Upper lobe of left lung (tissue), 4 donors: ENCODE measurements around the gene HECTD3.

Experiments
- EP300 ChIP-seq, 4 donors: sonication (generic); formaldehyde crosslinking; IDR thresholded peaks; one replicate each; pipeline ENCODE4 v1.5.1; 2017; ENCODE audit warnings: antibody characterized with exemption in 4 of 4, control low read depth in 2 of 4
- POLR2A ChIP-seq, 4 donors: fragments of 450-650 bp; IDR thresholded peaks; one replicate each; pipeline ENCODE4 v1.5.1; 2016 to 2017; ENCODE audit warnings: antibody characterized with exemption in 4 of 4, mild to moderate bottlenecking in 2 of 4
- POLR2AphosphoS5 ChIP-seq, 2 donors: sonication (generic); formaldehyde crosslinking; IDR thresholded peaks; one replicate each; pipeline ENCODE4 v1.5.1; 2017; ENCODE audit warnings: antibody characterized with exemption in 2 of 2
- TF ChIP-seq, protein P1 (sequence below), 6 experiments: fragments of 450-650 bp in 4 of 6; fragments of 200-600 bp in 2 of 6; sonication (generic) in 2 of 6; IDR thresholded peaks; one replicate each; pipeline ENCODE4 v1.5.1; 2016 to 2019; ENCODE audit warnings: antibody characterized with exemption in 6 of 6

DNA sequence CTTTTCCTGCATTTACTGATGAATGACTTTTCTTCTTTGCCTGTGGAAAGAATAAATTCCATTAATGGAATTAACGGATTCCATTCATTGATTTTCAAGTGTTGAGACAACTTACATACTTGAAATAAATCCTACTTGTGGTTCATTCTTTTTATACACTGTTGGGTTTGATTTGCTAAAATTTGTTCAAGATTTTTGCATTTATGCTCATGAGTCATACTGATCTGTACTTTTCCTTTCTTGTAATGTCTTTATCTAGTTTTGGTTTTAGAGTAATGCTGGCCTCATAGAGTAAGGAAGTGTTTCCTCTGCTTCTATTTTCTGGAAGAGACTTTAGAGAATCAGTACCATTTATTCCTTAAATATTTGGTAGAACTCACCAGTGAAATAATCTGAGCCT is 15.3 kb upstream of the HECTD3 start:
- TF ChIP-seq, protein P1, sequence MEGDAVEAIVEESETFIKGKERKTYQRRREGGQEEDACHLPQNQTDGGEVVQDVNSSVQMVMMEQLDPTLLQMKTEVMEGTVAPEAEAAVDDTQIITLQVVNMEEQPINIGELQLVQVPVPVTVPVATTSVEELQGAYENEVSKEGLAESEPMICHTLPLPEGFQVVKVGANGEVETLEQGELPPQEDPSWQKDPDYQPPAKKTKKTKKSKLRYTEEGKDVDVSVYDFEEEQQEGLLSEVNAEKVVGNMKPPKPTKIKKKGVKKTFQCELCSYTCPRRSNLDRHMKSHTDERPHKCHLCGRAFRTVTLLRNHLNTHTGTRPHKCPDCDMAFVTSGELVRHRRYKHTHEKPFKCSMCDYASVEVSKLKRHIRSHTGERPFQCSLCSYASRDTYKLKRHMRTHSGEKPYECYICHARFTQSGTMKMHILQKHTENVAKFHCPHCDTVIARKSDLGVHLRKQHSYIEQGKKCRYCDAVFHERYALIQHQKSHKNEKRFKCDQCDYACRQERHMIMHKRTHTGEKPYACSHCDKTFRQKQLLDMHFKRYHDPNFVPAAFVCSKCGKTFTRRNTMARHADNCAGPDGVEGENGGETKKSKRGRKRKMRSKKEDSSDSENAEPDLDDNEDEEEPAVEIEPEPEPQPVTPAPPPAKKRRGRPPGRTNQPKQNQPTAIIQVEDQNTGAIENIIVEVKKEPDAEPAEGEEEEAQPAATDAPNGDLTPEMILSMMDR (IDR thresholded peaks at IDR 0.05), result no peak
- TF ChIP-seq POLR2AphosphoS5 (IDR thresholded peaks at IDR 0.05) (no peak), POLR2A (IDR thresholded peaks at IDR 0.05) (no peak), EP300 (IDR thresholded peaks at IDR 0.05) (no peak)
